Activated naive CD4-positive, alpha-beta T cell treated with anti-CD3 and anti-CD28 coated beads, Interleukin-2, amount 50 U/mL, for 72 hours (primary cell): Measurements from ENCODE around the gene DNAH2. TPM values are rescaled to one million over a fixed set of nuclear protein-coding genes. Genes with fewer than 3 reads are reported as not detected.
A peak's percentile ranks its signal among the peaks of the same experiment; 100 is the strongest.

ENCODE experiments used
- ATAC-seq, 2 donors: fragments of 150-1000 bp; cut with Tn5 transposase; 2 replicates each; pipeline ENCODE4 v1.10.0; 2021; ENCODE audit warnings: mild to moderate bottlenecking in 2 of 2, moderate library complexity in 2 of 2
- DNase-seq, 2 donors: peaks; one replicate each; pipeline ENCODE4 v3.0.0; 2021 to 2022; ENCODE audit warnings: low spot score in 2 of 2
- H3K27ac Mint-ChIP-seq, 2 donors: one replicate each; pipeline ENCODE4 v1.8.0; 2022; ENCODE audit warnings: mild to moderate bottlenecking in 2 of 2, mixed read lengths in 2 of 2
- H3K36me3 Mint-ChIP-seq, 2 donors: one replicate each; pipeline ENCODE4 v1.8.0; 2022; ENCODE audit warnings: mixed read lengths in 2 of 2
- H3K9me3 Mint-ChIP-seq, 2 donors: one replicate each; pipeline ENCODE4 v1.8.0; 2022; ENCODE audit warnings: mixed read lengths in 2 of 2
- total RNA-seq, 2 donors: library from RNA; stranded (reverse); gene quantifications; one replicate each; pipeline ENCODE4 v1.2.3, GENCODE V29; 2022

DNAH2 gene
- total RNA-seq, 2 donors from 2014 or later, result 0.05 to 0.19 TPM

DNA sequence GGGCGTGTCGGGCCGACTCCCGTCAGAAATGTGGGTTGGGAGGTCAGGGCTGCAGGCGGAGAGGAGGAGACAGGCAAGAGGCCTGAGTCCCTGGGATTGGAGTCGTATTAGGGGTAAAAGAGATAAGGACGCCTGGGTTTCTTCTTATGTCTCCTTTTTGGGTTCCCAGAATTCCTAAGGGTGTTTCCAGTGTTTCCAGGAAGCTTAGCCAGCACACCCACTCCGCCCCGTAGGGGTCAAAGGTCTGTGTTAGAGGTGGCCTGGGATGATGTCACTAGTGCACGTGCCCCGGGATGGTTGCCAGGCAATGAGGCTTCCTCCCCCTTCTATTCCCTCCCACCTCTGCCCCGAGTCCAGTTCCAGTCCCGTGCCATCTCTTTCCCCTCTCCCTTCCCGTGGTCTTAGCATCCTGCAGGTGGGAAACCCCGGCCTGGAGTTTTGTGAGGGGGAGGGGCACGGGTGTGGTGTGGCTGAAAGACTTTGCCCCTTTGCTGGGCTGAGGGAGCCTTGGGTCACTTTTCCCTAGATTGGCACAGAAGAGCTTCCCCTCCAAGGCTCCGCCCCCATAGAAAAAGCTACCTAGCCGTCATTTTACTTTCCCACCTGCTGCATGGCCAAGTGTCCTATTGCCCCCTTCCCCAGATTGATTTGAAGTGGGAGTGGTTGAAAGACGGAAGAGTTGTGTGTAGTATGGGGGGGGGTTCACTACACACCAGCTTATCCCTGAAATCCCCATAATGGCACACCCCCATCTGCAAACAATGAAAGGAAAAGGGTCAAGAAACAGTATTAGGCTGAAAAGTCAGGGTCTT lies 119.3 kb downstream of the DNAH2 start:
- Mint-ChIP-seq H3K36me3 (peaks cover 9% of the 10 kb centered on the region in 2 donors), H3K9me3 (no peaks in the 10 kb centered on the region), H3K27ac (peak overlapping the region; percentile 83 to 97)
- DNase-seq, result peak; percentile 53 to 65
- no peak for ATAC-seq

DNA sequence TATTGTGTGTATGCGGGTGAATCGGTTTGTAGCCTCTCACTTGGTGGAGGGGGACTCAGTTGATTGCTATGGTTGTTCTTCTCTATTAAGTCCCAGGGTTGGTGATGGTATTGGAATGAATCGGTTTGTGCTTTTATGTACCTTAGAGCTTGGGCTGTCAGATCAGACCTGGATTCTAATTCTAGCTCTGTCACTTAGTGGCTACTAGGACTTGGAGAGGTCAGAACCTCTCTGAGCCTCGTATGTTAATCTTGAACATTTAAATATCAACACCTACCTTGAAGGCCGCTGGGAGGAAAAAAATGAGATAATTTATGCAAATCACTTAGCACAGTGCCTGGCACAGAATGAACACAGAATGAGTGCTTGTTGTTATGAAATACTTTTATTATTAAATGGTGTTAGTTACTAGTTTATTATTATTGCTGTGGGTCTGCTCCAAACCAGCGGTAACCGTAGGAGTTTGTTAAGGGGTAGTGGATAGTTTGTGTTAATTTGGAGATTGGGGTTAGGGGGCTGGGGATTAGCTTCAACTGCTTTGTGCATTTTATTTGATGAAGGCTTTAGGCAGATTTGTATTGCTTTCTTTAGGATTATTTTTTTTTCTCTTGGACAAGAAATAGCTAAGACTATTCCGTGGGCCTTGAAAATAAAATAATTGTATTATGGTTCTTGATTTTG lies 120.0 kb downstream of the DNAH2 start:
- Mint-ChIP-seq H3K36me3 (peaks cover 9% of the 10 kb centered on the region in 2 donors), H3K27ac (peak overlapping the region; percentile 18 to 88), H3K9me3 (no peaks in the 10 kb centered on the region)
- ATAC-seq (no peak), DNase-seq (no peak)

DNA sequence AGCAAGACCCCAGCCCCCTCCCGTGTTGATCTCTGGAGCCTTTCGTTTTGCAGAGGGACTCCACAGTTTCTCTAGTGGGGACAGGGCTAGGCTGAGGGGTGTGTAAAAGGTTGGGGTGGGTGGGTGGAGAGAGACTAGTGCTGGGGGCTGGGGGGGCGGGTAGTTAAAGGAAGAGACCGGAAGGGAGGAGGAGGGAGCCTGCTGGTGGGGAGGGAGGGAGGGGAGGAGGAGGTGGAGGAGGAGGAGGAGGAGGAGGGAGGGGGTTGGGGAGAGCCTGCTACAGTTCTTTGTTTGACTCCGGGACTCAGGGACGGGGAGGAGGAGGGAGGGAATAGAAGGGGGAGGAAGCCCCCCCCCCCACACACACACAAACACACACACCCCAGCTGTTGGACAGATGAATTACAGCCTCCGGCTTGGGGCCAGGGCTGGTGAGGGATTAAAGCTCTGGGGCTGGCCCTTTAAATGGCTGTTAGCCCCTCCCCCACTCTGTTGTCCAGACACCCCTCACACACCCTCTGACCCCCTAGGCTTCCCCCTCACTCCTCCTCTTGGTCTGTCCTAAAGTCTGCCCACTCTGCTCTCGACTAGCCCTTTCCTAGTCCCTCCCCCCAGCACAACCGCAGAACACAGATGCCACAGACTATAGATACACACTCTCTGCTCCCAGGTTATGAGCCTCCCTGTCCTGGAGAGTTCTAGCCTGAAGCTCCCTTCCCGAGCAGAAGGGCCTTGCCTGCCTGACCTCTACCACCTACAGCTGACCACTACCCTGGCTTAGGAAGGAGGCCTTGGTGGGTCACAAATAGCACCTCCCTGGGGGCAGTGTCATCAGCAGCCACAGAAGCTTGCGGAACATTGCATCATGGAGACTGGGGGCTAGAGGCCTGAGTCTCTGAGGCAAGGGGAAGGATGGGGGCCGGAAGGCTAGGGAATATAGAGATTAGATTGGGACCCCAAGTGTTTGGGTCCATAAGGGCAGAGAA lies 120.8 kb downstream of the DNAH2 start:
- peak in 1 of 2 donors; percentile 56 for DNase-seq
- H3K27ac Mint-ChIP-seq, result peak overlapping the region; percentile 51 to 93
- H3K36me3 Mint-ChIP-seq, result peaks cover 9% of the 10 kb centered on the region in 2 donors
- no peak for ATAC-seq
- no peaks in the 10 kb centered on the region for H3K9me3 Mint-ChIP-seq

DNA sequence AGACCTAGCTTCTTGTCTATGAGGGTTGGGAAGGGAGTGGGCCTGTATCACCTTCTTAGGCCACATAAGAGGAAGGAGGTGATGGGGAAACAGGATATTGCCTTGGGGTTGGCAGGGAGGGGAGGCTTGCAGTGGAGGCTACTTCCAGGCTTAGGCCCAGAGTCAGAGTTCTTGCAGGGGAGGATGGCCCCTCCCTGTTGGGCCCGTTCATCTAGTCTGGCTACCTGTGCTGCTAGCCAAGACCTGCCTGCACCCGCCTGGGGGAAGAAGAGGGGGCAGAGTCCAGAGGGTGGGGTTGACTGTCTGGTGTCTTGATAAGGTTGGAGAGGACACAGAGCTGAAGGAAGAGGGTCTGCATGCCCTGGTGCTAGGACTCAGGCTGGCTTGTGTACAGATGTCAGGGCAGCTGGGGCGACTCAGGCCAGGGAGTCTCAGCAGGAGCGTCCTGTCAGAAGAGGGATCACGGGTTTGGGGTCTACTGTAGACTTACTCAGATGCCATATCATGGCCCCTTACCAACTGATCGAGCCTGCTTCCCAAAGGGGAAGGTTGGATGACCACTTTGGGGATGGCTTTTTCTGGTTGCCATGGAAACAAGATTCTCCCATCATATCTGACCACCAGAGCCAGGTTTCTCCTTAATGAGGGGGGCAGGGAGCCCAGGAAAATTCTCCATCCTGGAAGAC lies 121.8 kb downstream of the DNAH2 start:
- DNase-seq (no peak), ATAC-seq (no peak)
- Mint-ChIP-seq H3K27ac (peak overlapping the region; percentile 93 to 96), H3K9me3 (no peaks in the 10 kb centered on the region), H3K36me3 (peaks cover 9% of the 10 kb centered on the region in 2 donors)

DNA sequence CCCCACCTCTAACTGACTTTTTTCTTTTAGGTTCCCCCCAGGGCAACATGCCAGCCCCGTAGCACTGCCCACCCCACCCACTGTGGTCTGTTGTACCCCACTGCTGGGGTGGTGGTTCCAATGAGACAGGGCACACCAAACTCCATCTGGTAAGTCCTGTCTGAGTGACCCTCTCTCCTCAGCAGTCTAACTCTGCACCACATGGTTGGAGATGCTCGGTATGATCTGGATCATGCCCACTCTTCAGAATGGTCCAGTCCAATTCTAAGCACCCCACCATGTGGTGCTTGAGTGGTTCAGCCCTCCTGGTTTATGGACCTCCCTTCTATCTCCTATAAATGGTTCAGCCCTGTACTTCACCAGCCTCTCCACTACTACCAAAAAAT lies 122.3 kb downstream of the DNAH2 start:
- DNase-seq (no peak), ATAC-seq (no peak)
- Mint-ChIP-seq H3K27ac (peak overlapping the region in 1 of 2 donors; percentile 96), H3K36me3 (peaks cover 9% of the 10 kb centered on the region in 2 donors), H3K9me3 (no peaks in the 10 kb centered on the region)

DNA sequence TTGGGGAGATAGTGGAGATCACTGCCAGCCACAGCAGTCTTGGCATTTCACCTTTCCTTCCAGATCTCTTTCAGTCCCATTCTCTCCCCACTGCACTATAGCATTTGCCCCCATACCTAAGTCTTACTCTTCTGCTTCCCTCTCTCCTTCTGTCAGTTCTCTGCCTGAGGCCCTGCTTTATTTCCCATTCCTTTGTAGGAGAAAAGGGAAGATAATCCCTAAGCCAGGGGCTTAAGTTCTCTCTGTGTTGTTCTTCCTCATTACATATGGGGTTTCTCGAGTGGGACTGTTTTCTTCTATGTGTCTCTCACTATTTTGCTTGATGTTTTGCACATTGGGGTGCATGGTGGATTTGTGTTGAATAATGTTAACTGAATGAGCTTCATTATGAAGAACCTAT lies 122.9 kb downstream of the DNAH2 start:
- DNase-seq (no peak), ATAC-seq (no peak)
- H3K36me3 Mint-ChIP-seq, result peaks cover 9% of the 10 kb centered on the region in 2 donors
- H3K9me3 Mint-ChIP-seq, result no peaks in the 10 kb centered on the region
- H3K27ac Mint-ChIP-seq, result peak overlapping the region; percentile 80 to 96

DNA sequence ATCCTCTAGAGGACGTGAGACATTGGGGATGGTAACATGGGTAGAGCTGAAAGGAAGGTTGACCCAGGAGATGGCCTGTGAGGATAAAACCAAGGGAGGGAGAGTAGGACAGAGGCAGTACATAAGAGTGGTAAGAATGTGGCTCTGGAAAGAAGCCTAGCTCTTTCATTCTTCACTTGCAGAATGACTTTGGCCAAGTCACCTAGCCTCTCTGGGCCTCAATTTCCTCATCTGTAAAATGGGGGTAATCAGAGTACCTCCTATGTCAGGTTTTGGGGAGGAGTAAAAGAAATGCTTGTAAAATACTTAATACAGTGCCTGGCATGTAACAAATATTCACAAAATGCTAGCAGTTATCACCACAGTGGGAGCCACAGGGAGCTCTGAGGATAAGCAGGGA lies 123.3 kb downstream of the DNAH2 start:
- ATAC-seq, result no peak
- Mint-ChIP-seq H3K9me3 (no peaks in the 10 kb centered on the region), H3K27ac (peak overlapping the region; percentile 80 to 96), H3K36me3 (peaks cover 9% of the 10 kb centered on the region in 2 donors)
- no peak for DNase-seq

DNA sequence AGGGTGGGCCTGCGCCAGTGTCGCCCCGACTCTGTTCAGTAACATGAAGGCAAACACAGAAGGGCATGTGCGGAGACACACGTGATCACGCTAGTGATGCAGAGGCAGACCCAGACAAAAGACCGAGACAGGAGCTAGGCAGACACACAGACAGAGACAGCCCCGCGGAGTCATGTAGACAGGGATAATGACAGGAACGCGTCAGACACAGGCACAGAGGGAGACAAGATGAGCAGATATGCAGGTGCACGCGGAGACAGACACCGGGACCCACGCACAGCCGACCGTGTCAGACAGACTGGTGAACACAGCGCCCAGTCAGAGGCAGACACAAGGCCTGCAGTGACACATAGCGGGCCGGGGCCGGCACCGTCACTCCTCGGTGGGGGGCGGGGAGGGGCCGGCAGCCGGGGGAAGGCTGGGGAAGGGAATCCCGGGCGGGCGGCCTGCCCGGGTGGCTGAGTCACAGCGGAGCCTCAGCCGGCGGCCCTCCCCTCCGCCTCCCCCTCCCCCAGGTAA lies 123.9 kb downstream of the DNAH2 start:
- peaks cover 9% of the 10 kb centered on the region in 2 donors for H3K36me3 Mint-ChIP-seq

DNA sequence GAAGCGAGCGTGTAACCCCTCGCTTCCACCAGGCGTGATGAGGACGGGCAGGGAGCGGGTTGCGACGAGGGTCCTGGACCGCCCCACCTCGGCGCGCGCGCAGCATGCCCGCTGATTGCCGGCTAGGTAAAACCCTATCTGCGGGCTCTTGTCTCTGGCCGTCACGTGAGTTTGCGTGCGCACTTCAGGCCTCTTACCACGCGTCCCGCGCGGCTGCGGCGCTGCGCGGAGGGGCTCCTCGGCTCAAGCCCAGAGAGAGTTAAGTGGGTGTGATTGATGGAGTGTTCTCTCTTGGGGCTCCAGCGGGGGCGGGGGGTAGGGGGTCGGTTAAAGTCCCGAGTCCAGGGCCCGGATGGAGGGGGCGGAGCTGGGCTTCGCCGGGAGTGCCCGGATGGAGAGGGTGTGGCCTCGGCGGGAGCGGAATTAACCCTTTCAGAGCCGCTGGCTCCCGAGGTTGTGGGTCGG lies 124.4 kb downstream of the DNAH2 start:
- Mint-ChIP-seq H3K27ac (peak overlapping the region; percentile 96 to 99), H3K9me3 (no peaks in the 10 kb centered on the region), H3K36me3 (peaks cover 9% of the 10 kb centered on the region in 2 donors)
- peak; percentile 17 to 29 for ATAC-seq
- DNase-seq, result peak; percentile 83 to 86

More for the DNA sequence above, 123.9 kb downstream of the DNAH2 start:
- peak; percentile 82 to 93 for DNase-seq
- Mint-ChIP-seq H3K27ac (peak overlapping the region; percentile 80 to 96), H3K9me3 (no peaks in the 10 kb centered on the region)
- peak; percentile 54 to 66 for ATAC-seq

DNA sequence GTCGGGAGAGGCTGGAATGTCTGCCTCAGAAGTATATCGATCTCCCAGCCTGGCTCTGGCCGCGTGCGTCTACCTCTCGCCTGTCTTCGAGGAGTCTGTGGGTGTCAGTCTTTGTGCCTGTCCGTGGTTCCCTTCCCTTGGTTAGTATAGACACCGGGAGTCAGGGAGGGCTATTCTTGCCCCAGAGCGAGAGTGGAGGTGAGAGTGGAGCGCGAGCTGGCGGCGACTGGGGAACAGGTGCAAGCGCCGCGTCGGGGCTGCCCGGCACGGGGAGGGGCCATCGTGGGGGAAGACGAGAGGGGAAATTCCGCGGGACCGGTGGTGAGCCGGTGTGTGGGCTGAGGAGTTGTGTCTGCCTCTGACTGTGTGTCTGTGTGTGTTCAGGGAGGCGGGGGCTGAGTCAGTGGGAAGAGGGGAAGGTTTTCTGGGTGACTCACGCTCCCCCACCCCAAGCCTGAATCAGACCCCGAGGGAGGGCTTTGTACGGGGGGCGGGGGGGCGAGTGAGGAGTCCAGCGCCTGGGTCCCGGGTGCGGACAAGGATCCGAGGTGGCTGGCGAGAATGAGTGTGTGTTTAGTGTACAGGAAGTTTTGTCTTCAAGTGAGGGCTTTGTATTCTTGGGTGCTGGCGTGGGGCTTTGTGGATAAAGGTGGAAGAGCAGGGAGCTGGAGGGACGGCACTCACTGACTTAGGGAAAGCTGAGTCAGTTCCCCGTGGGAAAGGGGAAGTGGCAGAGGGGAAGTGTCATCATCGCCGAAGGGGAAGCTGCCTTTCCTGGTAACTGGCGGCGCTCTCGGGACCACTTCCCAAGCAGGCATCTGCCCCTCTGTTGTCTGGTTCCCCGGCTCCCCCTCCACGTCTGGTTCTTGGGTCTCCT lies 125.1 kb downstream of the DNAH2 start:
- Mint-ChIP-seq H3K9me3 (no peaks in the 10 kb centered on the region), H3K27ac (peak overlapping the region; percentile 96 to 99), H3K36me3 (peaks cover 9% of the 10 kb centered on the region in 2 donors)
- DNase-seq (peak; percentile 89 to 96), ATAC-seq (peak; percentile 57 to 59)

DNA sequence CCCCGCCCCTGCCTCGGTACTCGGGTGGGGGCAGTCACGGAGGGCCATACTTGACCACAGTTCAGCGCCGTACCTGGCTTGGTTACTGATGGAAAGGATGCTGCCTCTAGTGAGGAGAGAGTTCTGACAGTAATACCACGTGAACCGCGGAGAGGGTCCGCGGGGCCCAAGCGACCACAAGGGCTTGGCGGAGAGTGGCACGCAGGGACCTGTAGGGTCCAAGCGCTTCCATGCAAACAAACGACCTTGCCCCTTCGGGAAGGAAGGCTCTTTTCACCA lies 125.7 kb downstream of the DNAH2 start:
- H3K9me3 Mint-ChIP-seq, result no peaks in the 10 kb centered on the region
- peaks cover 9% of the 10 kb centered on the region in 2 donors for H3K36me3 Mint-ChIP-seq
- DNase-seq (peak in 1 of 2 donors; percentile 48), ATAC-seq (peak in 1 of 2 donors; percentile 0)
- peak overlapping the region; percentile 96 to 99 for H3K27ac Mint-ChIP-seq

DNA sequence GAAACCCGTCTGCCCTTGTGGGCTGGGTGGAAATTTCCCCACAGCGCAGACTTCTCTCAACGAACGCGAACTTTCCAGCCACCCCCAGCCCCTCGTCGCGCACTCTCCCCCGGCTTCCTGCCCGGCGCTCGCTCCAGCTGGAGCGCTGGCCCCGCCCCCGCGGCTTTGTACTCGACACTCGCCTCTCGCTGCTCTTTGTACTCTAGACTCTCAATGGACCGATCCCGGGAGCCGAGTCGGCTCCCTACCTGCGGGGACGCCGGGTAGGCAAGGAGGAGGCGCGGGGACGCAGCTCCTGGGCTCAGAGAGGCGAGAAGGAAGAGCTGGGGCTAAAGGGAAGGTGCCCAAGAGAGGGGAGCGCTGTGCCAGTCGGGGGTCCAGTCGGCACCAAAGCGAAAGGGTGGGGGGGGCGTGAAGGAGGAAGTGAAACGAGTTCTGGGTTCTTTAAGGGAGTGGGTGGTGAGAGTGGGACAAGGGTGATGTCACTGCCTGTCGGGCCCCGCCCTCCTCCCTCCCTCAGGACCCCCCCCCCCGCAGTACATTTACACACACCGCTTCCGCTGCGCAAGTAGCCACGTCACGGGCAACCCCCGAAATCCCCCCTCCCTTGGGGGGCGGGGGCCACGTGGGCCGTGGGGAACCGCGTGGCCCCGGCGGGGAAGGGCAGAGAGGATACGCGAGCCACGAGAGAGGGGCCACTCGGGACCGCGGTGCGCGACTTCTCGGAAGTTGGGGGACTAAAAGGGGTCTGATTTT lies 126.2 kb downstream of the DNAH2 start:
- peak overlapping the region; percentile 96 to 99 for H3K27ac Mint-ChIP-seq
- ATAC-seq (peak; percentile 4 to 37), DNase-seq (peak; percentile 78 to 85)
- peaks cover 9% of the 10 kb centered on the region in 2 donors for H3K36me3 Mint-ChIP-seq
- H3K9me3 Mint-ChIP-seq, result no peaks in the 10 kb centered on the region

DNA sequence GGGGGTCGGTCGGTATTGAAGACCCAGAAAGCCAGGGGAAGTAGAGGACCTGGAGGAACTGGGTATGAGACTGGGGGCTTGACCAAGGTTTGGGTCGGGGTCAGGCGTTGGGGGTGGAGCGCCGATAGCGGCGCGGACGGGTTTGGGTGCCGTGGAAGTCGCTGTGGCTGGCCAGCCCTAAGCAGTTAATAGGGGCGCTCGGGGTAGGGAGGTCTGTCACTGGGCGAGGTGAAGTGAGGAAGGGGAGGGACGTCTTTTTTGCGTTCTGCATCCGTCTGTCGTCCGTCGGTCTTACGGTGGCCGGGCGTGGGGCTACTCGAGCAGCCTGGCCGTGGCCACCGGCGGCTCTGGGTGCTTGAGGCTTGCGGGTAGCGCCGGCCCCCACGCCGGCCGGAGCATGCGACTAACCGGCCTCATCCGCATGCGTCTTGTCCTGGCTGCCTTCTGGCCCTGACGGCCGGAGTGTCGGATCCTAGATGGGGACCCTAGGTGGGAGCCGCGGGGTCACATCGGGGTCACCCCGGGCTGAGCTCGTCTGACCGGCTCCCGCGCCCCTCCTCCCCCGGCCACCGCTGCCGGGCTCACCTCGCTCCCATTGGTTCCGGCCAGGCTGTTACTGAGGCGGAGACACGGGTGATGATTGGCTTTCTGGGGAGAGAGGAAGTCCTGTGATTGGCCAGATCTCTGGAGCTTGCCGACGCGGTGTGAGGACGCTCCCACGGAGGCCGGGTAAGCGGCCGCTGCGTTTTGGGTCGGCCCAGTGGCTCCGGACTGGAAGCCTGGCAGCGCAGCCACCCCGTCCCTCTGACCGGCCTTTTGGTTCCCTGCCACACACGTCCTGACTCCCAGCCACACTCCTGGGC lies 127.0 kb downstream of the DNAH2 start:
- H3K36me3 Mint-ChIP-seq, result peaks cover 9% of the 10 kb centered on the region in 2 donors
- ATAC-seq, result peak; percentile 58 to 62

More for the DNA sequence above, 127.0 kb downstream of the DNAH2 start:
- H3K9me3 Mint-ChIP-seq, result no peaks in the 10 kb centered on the region
- peak; percentile 81 to 91 for DNase-seq
- peak overlapping the region; percentile 96 to 99 for H3K27ac Mint-ChIP-seq
